ENCODE measurements around the gene PRKN.

DNA sequence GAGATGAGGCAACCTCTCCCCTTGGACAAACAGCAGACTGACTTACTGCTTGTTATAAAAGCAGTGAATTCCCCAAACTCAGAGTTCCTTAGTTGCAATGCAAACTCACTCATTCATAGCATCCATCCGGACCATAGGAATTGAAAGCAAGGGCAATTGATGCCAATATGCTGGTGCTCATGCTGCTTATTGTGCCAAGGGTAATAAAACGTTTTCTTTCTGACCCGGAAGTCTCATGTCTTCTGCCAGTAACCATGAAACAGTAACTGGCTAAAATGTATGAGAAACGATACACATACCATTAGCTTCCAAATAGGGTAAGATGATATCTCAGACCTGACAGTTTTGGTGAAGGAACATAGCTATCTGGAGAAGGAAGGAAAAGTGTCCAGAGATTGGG, 18.1 kb downstream of the PRKN start:
- no peak for TF ChIP-seq GATA3 (IDR thresholded peaks at IDR 0.05; ENCODE audit: low read depth, low read length)
- no peak for TF ChIP-seq GATA2 (IDR thresholded peaks at IDR 0.05; ENCODE audit: low read depth, low read length)
